PC-9 (cell line): Measurements from ENCODE around the gene CNIH2. TPM values are rescaled to one million over a fixed set of nuclear protein-coding genes. Genes with fewer than 3 reads are reported as not detected.

Source experiments
- BruUV-seq: library from RNA; stranded (reverse); fragments of 400-500 nt; replicated peaks from 2 replicates; lab custom pipeline; 2021; lab: Mats Ljungman, UMichigan
- CTCF ChIA-PET: fragments of 300-600 bp; sonication (Branson Sonifier 250); formaldehyde crosslinking; loops from one replicate; lab custom pipeline; 2022; ENCODE audit warnings: antibody characterized with exemption; lab: Charles Lee
- POLR2A ChIA-PET: fragments of 300-600 bp; sonication (Branson Sonifier 250); formaldehyde crosslinking; loops from one replicate; lab custom pipeline; 2022; ENCODE audit warnings: antibody characterized with exemption; ENCODE audit not compliant: unreplicated experiment; lab: Charles Lee
- DNase-seq, 2 experiments: peaks; one replicate each; pipeline versions ENCODE4 v3.0.0 to v3.0.0-alpha.2; 2015 to 2022; ENCODE audit warnings: mixed read lengths in 1 of 2
- H2AFZ ChIP-seq: fragments of 200-600 bp; sonication (generic); 2 replicates; pipeline ENCODE4 v1.8.1; 2017; ENCODE audit warnings: antibody characterized with exemption
- H3F3A ChIP-seq: fragments of 200-600 bp; sonication (generic); 2 replicates; pipeline ENCODE4 v1.8.1; 2017; ENCODE audit warnings: antibody characterized with exemption, mild to moderate bottlenecking, low read depth; ENCODE audit not compliant: insufficient read depth
- H3K27ac ChIP-seq: fragments of 200-600 bp; sonication (generic); 2 replicates; pipeline ENCODE4 v1.6.1; 2016; ENCODE audit warnings: mixed run types
- H3K27me3 ChIP-seq: fragments of 200-600 bp; sonication (generic); 2 replicates; pipeline ENCODE4 v1.6.1; 2016; ENCODE audit warnings: low read depth, mixed run types; ENCODE audit not compliant: insufficient read depth
- H3K36me3 ChIP-seq: fragments of 200-600 bp; sonication (generic); 2 replicates; pipeline ENCODE4 v1.6.1; 2016; ENCODE audit warnings: low read depth, mixed run types
- H3K4me1 ChIP-seq: fragments of 200-600 bp; sonication (generic); replicated peaks from 2 replicates; pipeline ENCODE4 v1.6.1; 2016; ENCODE audit warnings: mixed run types; ENCODE audit not compliant: insufficient read depth
- H3K4me2 ChIP-seq: fragments of 200-600 bp; sonication (generic); 2 replicates; pipeline ENCODE4 v1.6.1; 2017; ENCODE audit warnings: mixed run types
- H3K4me3 ChIP-seq: fragments of 200-600 bp; sonication (generic); 2 replicates; pipeline ENCODE4 v1.6.1; 2016; ENCODE audit warnings: mixed run types
- H3K79me2 ChIP-seq: fragments of 200-600 bp; sonication (generic); 2 replicates; pipeline ENCODE4 v1.6.1; 2017; ENCODE audit warnings: low read depth, mixed run types
- H3K9me2 ChIP-seq: fragments of 200-600 bp; sonication (generic); 2 replicates; pipeline ENCODE4 v1.8.1; 2017; ENCODE audit warnings: mild to moderate bottlenecking; ENCODE audit not compliant: insufficient read depth
- H3K9me3 ChIP-seq: fragments of 200-600 bp; sonication (generic); 2 replicates; pipeline ENCODE4 v1.8.1; 2016; ENCODE audit warnings: low read depth; ENCODE audit not compliant: insufficient read depth
- H4K20me1 ChIP-seq: fragments of 200-600 bp; sonication (generic); 2 replicates; pipeline ENCODE4 v1.8.1; 2017; ENCODE audit not compliant: insufficient read depth
- EZH2 ChIP-seq: fragments of 200-600 bp; sonication (generic); IDR thresholded peaks from 2 replicates; pipeline ENCODE4 v1.8.0; 2017; ENCODE audit warnings: antibody characterized with exemption, low read depth
- intact Hi-C: fragments of 100-400 bp; cut with micrococcal nuclease; formaldehyde crosslinking; loops from one replicate; pipeline ENCODE4 v1.10.0; 2022; ENCODE audit not compliant: unreplicated experiment
- total RNA-seq: library from RNA; stranded (reverse); gene quantifications from 2 replicates; pipeline ENCODE4 v1.2.3, GENCODE V29; 2021
- TF ChIP-seq, protein P1 (sequence below): fragments of 200-600 bp; sonication (generic); conservative IDR thresholded peaks from 2 replicates; pipeline ENCODE4 v1.6.1; 2017; ENCODE audit warnings: mixed run types, antibody characterized with exemption, mild to moderate bottlenecking, moderate library complexity

The CNIH2 gene
- total RNA-seq, 1 experiment from 2014 or later, result 6.8 TPM

DNA sequence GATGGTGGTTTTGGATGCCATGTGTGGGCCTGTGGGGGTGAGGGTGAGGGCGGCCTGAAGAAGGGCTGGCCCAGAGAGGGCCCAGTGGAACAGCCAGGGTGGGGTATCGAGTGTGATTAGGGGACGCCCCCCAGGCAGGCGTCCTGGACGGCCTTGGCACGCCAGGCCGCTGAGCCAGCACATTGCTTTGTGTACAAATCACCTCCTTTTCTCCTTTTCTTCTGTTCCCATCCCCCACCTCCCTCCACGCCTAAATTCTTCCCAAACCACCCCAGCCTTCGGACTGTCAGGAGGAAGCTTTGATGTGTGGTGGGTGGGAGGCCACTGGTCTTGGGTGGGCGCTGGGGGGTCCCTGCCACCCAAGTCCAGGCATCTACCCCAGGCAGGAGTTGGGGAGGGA lies 46.7 kb downstream of the CNIH2 start:
- no peak overlapping the region for H3K4me3 ChIP-seq
- POLR2A ChIA-PET, result no interaction called here
- H4K20me1 ChIP-seq, result no peaks in the 10 kb centered on the region
- intact Hi-C loops, result no loop called here
- no peaks in the 10 kb centered on the region for H3K79me2 ChIP-seq
- H2AFZ ChIP-seq, result no peak overlapping the region
- H3K36me3 ChIP-seq, result no peaks in the 10 kb centered on the region
- no peaks in the 10 kb centered on the region for H3K9me2 ChIP-seq
- no TSS peak for BruUV-seq
- H3K9me3 ChIP-seq, result peaks cover 7% of the 10 kb centered on the region; the same call in 1 of the 2 replicates
- no peak for DNase-seq
- CTCF ChIA-PET, result interaction anchor here (0.5 kb wide), 1 partner anchor 154 kb away, joined by 3 read pairs; no protein-coding TSS in a partner anchor
- no peak overlapping the region for H3K27ac ChIP-seq
- H3F3A ChIP-seq, result peaks cover 3% of the 10 kb centered on the region; the same call in 1 of the 2 replicates
- H3K27me3 ChIP-seq, result 0 out of 2 replicates have a peak, but pooled peaks cover 8% of the 10 kb centered on the region
- no peak for TF ChIP-seq EZH2
- TF ChIP-seq, protein P1, sequence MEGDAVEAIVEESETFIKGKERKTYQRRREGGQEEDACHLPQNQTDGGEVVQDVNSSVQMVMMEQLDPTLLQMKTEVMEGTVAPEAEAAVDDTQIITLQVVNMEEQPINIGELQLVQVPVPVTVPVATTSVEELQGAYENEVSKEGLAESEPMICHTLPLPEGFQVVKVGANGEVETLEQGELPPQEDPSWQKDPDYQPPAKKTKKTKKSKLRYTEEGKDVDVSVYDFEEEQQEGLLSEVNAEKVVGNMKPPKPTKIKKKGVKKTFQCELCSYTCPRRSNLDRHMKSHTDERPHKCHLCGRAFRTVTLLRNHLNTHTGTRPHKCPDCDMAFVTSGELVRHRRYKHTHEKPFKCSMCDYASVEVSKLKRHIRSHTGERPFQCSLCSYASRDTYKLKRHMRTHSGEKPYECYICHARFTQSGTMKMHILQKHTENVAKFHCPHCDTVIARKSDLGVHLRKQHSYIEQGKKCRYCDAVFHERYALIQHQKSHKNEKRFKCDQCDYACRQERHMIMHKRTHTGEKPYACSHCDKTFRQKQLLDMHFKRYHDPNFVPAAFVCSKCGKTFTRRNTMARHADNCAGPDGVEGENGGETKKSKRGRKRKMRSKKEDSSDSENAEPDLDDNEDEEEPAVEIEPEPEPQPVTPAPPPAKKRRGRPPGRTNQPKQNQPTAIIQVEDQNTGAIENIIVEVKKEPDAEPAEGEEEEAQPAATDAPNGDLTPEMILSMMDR, result no peak
- H3K4me1 ChIP-seq, result peaks cover 34% of the 10 kb centered on the region
- H3K4me2 ChIP-seq, result no peak overlapping the region

DNA sequence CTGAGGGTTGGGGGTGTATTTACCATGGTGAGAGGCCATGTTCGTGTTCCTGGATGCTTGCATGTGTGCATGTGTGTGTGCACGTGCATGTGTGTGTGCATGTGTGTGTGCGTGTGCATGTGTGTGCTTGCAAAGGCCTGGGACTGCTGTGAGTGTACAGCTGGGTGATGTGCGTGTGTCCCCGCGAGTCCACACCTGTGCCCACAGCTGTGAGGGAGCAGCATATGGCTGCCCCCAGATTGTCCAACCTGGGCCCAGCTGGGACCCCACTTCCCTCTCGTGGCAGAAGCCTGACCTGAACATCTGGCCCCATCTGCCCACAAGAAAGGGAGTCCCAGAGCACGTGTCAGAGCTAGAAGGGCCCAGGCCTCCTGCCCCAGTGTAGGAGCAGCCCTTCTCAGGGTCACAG lies 47.3 kb downstream of the CNIH2 start:
- intact Hi-C loops, result no loop called here
- POLR2A ChIA-PET, result no interaction called here
- Histone ChIP-seq H3K27me3 (0 out of 2 replicates have a peak, but pooled peaks cover 7% of the 10 kb centered on the region), H3K9me2 (no peaks in the 10 kb centered on the region), H4K20me1 (no peaks in the 10 kb centered on the region), H3K4me1 (peaks cover 34% of the 10 kb centered on the region), H3K9me3 (peaks cover under 1% of the 10 kb centered on the region; the same call in 1 of the 2 replicates), H2AFZ (no peak overlapping the region), H3K36me3 (no peaks in the 10 kb centered on the region), H3K4me3 (no peak overlapping the region), H3K27ac (no peak overlapping the region), H3K79me2 (no peaks in the 10 kb centered on the region), H3F3A (peaks cover 4% of the 10 kb centered on the region; the same call in 1 of the 2 replicates), H3K4me2 (no peak overlapping the region)
- TF ChIP-seq EZH2, result no peak
- TF ChIP-seq, protein P1, result no peak
- DNase-seq, result no peak
- CTCF ChIA-PET, result interaction anchor here (0.6 kb wide), 1 partner anchor 38 kb away, joined by 4 read pairs; no protein-coding TSS in a partner anchor
- no TSS peak for BruUV-seq

DNA sequence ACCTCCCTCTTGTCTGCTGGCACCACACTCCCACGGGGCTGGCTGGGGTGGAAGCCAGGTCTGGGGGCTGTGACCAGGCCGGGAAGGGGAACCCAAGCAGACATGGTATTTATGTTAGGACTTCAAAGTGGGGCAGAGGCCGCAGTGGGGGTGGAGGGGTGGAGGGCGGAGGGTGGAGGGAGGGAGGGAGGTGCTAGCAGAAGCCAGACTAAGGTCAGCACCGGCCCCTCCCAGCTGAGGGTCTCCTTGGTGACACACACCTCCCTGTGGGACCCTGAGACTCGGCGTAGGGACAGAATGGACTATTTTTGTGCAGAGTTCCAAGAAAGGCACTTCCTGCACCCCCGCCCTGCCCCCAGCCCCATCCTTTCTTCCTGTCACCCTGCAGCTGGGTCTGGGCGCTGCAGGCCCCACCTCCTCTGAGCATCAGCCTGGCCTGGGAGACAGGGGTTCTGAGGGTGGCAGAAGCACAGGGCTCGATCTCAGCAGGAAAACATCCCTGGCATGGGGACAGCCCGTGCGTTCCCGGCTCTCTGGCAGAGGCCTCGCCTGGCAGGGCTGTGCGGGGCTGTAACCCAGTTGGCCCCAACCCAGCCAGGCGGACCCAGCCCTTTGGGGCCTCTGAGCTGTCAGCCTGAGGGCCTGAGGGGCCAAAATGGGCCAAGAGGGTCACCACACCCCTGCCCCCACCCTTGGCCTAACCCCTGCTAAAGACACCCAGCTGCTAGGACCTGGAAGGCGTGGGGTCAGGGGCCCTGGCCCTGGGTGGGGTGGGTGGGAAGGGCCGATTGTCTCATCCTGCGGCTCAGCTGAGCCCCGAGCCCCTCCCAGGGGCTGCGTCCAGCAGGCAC lies 48.5 kb downstream of the CNIH2 start:
- no peaks in the 10 kb centered on the region for H3K9me2 ChIP-seq
- no peaks in the 10 kb centered on the region for H3K79me2 ChIP-seq
- H3K4me2 ChIP-seq, result peak overlapping the region; percentile 31; the same call in 1 of the 2 replicates
- H3K27me3 ChIP-seq, result no peaks in the 10 kb centered on the region
- ChIA-PET CTCF (interaction anchor here (0.6 to 1.0 kb wide), 3 partner anchors 14 to 229 kb away, joined by 3 to 23 read pairs (median 5); no protein-coding TSS in a partner anchor), POLR2A (interaction anchor here (0.6 kb wide), 1 partner anchor 59 kb away, joined by 6 read pairs; no protein-coding TSS in a partner anchor)
- intact Hi-C loops, result no loop called here
- no TSS peak for BruUV-seq
- H3K27ac ChIP-seq, result no peak overlapping the region
- peaks cover 34% of the 10 kb centered on the region for H3K4me1 ChIP-seq
- no peaks in the 10 kb centered on the region for H3K36me3 ChIP-seq
- TF ChIP-seq EZH2, result no peak
- TF ChIP-seq, protein P1, result no peak
- no peaks in the 10 kb centered on the region for H4K20me1 ChIP-seq
- no peak overlapping the region for H3K4me3 ChIP-seq
- H2AFZ ChIP-seq, result no peak overlapping the region
- H3F3A ChIP-seq, result peaks cover 10% of the 10 kb centered on the region; the same call in 1 of the 2 replicates
- peak in 1 of 2 experiments; percentile 38 for DNase-seq
- no peaks in the 10 kb centered on the region for H3K9me3 ChIP-seq
